Measurements from ENCODE around the gene PAIP2.

The PAIP2 gene, protein sequence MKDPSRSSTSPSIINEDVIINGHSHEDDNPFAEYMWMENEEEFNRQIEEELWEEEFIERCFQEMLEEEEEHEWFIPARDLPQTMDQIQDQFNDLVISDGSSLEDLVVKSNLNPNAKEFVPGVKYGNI

DNA sequence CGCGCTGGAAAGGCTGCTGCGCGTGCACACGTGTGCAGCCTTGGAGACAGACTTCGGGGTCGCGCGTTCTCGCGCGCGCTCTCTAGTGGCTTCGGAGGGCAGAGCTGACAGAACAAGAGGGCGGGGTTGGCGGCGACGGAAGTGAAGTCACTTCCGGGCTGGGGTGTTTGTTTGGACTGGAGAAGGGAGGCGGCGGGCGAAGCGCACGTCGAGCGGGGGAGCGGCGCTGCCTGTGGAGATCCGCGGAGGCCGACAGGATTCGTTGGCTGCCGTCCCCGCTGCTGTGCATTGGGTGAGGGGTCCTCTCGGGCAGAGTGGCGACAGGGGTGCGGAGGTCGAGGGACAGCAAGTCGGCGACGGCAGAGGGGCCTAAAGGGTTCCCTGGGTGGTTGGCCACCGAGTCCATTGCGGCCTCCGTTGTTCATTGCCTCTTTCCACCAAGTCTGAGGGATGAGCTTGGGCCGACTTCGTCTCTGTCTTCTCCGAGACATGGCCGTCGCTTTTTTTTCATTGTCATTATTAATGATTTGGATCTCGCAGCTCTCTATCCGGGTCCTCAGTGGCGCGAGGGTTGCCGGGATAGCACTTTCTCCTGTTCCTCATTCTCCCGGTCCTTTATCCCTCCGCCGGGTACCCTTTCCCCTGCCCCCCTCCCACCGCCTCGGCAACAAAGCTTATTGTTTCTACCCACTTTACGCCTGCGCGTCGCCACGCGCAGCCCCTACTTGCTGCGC is at the start of gene PAIP2:
Gene PAIP2 (plus strand): TSS at position 166 of the 734 bp plus-strand sequence. CDS start 21,931 bp downstream, outside the sequence.
- ATAC-seq, result peak; percentile 93
- peak within 1 kb of the TSS; percentile 94 to 99 for H3K4me3 Mint-ChIP-seq
- H3K4me1 Mint-ChIP-seq, result peaks cover 55% of the 10 kb centered on the region
- H3K27me3 Mint-ChIP-seq, result no peaks in the 10 kb centered on the region
- peak; percentile 97 for DNase-seq
- no peaks in the 10 kb centered on the region for H3K9me3 Mint-ChIP-seq
- peak within 1 kb of the TSS; percentile 99 for H3K27ac Mint-ChIP-seq

DNA sequence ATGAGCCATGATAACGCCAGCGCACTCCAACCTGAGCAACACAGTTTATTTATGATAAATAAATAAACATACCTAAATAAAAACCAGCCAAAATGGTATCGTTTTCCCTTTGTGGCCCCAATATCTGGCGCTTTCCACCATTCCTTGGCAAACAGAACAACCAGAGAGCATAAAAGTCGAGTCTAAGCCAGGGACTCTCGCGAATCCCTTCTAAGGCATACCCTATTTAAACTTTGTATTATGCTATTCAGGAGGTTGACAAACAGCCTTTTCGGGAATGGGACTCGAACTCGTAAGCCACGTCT is 48.5 kb upstream of the PAIP2 start:
- Mint-ChIP-seq H3K4me3 (peak overlapping the region; percentile 96 to 98), H3K9me3 (no peaks in the 10 kb centered on the region), H3K27me3 (no peaks in the 10 kb centered on the region), H3K27ac (peak overlapping the region; percentile 98 to 100), H3K4me1 (peaks cover 39% of the 10 kb centered on the region)
- DNase-seq (no peak), ATAC-seq (no peak)

DNA sequence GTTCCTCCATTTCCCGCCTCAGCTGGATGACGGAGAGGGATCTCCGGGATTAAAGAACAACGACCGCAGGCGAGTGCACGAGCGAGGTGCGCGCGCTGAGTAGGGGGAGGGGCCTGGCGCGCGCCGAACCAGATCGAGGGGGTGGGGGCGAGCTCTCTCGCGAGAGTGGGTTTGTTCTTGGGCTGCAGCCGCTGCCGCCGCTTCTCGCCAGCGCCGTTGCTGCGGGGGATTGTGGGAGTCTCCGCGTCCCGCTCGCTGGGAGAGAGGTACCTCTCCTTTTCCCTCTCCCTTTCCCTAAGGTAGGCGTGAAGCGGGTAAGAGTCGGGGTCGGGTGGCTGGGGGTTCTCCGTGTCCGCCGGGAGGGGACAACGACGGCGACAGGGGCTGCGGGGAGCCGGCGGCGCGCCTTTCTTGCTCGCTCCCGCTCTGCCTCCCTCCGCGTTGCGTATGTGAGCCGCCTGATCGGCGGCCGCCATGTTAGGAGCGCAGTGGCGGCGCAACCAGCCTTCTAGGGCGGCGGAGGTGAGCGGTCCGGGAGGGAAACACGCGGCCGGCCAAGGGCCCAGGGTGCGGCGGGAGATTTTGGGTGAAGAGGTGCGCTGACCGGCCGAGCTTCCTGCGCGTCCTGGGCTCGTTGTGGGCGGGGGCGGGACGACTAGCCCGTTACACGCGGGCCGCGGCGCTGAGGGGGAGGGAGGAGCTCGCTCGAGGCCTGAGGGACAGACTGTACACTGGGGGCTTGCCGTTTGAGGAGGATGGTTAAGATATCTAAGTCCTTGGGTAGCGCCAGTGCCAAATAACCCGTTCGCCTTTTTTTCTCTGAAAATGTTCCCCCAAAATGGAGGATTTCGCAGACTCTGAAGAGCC is 47.9 kb upstream of the PAIP2 start, which contains the start of gene MATR3:
Gene MATR3 (plus strand): TSS at position 234 of the 867 bp plus-strand sequence. CDS start 13,676 bp downstream, outside the sequence.
- peak; percentile 92 for ATAC-seq
- peaks cover 45% of the 10 kb centered on the region for H3K4me1 Mint-ChIP-seq

DNA sequence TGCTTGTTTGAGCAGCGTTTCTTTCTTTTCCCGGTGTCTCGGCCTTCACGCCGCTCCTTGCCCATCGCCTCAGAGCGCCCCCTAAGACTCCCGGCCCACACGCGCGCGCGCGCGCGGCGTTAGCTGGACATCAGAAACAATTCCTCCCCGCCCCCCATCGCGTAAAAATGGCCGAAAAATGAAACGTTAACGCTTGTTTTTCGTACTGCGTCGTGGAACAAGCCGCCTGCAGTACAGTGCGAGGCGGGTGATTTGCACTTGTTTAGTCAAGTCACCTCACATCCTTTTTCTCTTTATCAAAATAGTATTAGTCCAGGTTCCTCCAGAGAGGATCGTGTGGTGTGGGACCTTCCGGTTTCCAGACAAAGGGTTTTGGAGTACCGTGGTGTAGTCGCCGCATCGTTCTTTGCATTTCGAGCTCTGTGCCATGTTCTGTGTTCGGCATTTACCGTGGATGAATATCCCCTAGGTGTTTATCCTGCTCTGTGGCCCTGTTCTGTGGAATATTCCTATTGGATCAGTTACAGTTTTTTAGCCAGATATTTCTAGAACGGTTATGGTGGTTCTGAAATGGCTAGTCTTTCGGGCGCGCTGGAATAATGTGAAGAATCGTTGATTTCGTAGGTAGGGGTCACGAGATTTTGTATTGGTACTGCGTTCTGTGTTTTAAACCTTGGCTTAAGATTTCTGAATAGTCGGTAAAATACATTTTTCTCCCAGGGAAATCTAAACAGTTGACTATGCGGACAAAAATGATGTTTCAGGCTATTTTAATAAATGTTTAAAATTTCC is 47.1 kb upstream of the PAIP2 start:
- Mint-ChIP-seq H3K4me1 (peaks cover 53% of the 10 kb centered on the region), H3K9me3 (no peaks in the 10 kb centered on the region), H3K27ac (peak overlapping the region; percentile 98 to 100), H3K4me3 (peak overlapping the region; percentile 96 to 98), H3K27me3 (no peaks in the 10 kb centered on the region)
- peak; percentile 57 to 59 for DNase-seq
- peak; percentile 21 for ATAC-seq

More for the DNA sequence above, 47.9 kb upstream of the PAIP2 start, which contains the start of gene MATR3:
- peak within 1 kb of the TSS; percentile 96 to 98 for H3K4me3 Mint-ChIP-seq
- H3K27ac Mint-ChIP-seq, result peak within 1 kb of the TSS; percentile 98 to 100
- no peaks in the 10 kb centered on the region for H3K27me3 Mint-ChIP-seq
- H3K9me3 Mint-ChIP-seq, result no peaks in the 10 kb centered on the region
- DNase-seq, result peak; percentile 90 to 93

DNA sequence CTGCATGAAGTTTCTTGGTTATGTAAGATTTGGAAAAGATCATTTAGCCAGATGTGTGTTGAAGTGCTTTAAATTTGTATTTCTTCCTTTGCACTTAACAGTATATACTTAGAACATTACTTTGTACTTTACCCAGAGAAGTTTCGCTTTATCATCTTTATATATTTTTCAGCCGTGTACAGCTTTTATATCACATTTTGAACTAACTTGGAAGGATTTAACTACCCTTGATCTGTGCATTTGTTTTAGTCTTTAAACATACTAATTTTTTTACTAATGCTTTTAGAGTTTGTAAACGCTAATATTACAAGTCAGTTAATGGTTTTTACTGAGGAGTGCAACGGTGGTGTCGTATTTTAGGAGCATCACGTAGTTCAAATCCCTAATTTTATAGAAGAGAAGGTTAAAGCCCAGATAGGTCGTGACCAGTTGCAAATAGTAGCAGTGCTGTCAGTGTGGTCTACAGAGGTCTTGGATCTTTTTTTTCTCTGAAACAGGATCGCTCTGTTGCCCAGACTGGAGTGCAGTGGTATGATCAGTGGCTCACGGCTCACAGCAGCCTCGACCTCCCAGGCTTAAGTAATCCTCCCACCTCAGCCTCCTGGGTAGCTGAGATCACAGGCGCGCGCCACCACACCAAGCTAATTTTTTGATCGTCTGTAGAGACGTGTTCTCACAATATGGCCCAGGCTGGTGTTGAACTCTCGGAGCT is 46.2 kb upstream of the PAIP2 start:
- ATAC-seq (no peak), DNase-seq (peak in 1 of 2 donors; percentile 20)
- no peaks in the 10 kb centered on the region for H3K27me3 Mint-ChIP-seq
- no peaks in the 10 kb centered on the region for H3K9me3 Mint-ChIP-seq
- H3K4me3 Mint-ChIP-seq, result peak overlapping the region; percentile 96 to 98
- H3K27ac Mint-ChIP-seq, result peak overlapping the region; percentile 98 to 100
- peaks cover 60% of the 10 kb centered on the region for H3K4me1 Mint-ChIP-seq

DNA sequence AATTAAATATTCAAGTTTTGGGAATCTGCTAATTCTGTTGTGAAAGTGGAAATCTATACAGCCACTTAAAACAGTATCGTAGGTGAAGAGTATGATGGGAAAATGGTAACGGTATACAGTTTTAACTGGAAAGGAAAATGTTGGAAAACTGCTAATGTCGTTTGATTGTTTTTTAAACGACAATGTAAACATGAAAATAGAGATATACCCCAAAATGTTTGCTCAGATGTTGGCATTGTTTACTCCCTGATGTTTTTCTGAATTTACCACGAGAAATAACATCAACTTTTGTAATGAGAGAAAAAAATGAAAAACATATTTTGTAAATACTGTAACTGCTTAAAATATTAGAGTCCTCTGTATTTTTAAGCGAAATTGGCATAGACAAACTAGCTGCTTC is 45.5 kb upstream of the PAIP2 start:
- peaks cover 66% of the 10 kb centered on the region for H3K4me1 Mint-ChIP-seq
- H3K27ac Mint-ChIP-seq, result no peak overlapping the region
- H3K9me3 Mint-ChIP-seq, result no peaks in the 10 kb centered on the region
- H3K27me3 Mint-ChIP-seq, result no peaks in the 10 kb centered on the region
- peak overlapping the region in 1 of 2 donors; percentile 96 for H3K4me3 Mint-ChIP-seq
- no peak for ATAC-seq
- DNase-seq, result no peak

DNA sequence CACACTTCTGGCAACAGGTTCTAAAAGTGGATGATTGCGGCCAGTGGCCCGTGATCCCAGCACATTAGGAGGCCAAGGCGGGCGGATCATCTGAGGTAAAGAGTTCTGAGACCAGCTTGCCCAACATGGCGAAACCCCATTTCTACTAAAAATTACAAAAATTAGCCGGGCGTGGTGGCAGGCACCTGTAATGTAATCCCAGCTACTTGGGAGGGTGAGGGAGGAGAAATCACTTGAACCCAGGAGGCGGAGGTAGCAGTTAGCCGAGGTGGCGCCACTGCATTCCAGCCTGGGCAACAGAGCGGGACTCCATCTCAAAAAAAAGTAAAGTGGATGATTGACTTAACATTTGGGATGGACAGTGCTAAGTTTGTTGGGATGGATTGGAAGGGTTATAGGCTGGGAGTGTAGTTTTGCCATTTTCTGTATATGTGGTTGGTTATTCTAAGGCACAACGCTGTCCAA is 44.8 kb upstream of the PAIP2 start:
- Mint-ChIP-seq H3K4me1 (peaks cover 73% of the 10 kb centered on the region), H3K27ac (peak overlapping the region in 1 of 2 donors; percentile 21)

DNA sequence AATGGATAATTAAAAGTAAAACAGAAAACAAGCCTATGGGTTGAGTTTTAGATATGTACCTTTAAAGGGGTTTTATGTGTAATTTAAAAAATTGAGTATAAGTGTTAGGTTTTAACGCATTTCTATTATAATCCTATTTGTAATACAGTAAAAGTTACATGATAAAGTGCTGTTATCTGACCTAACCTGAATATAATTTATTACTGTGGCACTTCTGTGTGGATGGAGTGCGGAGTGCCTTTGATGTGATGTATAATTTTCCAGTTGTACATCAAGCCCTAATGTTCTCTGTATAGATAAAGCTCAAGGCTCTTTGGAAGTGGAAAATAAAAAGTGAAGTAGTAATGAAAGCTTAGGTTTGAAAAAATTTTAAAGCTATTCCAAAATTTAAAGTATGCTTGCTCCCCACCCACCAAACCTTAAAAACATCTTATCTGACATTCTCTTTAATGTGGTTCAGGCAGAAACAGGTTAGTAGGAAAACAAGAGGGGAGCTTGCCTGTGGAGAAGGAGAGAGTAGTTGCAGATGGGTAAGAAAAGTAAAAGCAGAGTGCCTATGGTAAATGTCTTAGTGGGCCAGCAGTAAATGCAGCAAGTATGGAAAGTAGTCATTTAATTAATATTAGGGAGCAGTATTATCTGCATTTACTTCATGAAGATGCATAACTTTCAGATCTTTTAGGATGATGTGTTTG is 44.1 kb upstream of the PAIP2 start:
- ATAC-seq (no peak), DNase-seq (no peak)
- H3K4me1 Mint-ChIP-seq, result peaks cover 80% of the 10 kb centered on the region
- no peaks in the 10 kb centered on the region for H3K9me3 Mint-ChIP-seq
- H3K27me3 Mint-ChIP-seq, result no peaks in the 10 kb centered on the region
- H3K27ac Mint-ChIP-seq, result peak overlapping the region in 1 of 2 donors; percentile 20
- peak overlapping the region; percentile 14 to 38 for H3K4me3 Mint-ChIP-seq

More for the DNA sequence above, 44.8 kb upstream of the PAIP2 start:
- DNase-seq (no peak), ATAC-seq (no peak)
- no peaks in the 10 kb centered on the region for H3K27me3 Mint-ChIP-seq
- no peaks in the 10 kb centered on the region for H3K9me3 Mint-ChIP-seq
- H3K4me3 Mint-ChIP-seq, result peak overlapping the region; percentile 66

DNA sequence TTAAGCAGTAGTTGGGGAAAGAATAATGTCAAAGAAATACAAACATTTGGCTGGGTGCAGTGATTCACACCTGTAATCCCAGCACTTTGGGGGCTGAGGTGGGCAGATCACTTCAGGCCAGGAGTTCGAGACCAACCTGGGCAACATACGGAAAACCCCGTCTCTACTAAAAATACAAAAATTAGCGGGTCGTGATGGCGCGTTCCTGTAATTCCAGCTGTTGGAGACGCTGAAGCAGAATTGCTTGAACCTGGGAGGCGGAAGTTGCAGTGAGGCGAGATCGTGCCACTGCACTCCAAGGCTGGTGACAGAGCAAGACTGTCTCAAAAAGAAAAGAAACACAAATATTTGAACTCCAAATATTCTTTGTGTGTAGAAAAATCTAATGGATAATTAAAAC is 43.4 kb upstream of the PAIP2 start:
- peak overlapping the region in 1 of 2 donors; percentile 85 for H3K27ac Mint-ChIP-seq
- peak overlapping the region; percentile 14 to 38 for H3K4me3 Mint-ChIP-seq
- H3K4me1 Mint-ChIP-seq, result peaks cover 81% of the 10 kb centered on the region
- H3K9me3 Mint-ChIP-seq, result no peaks in the 10 kb centered on the region
- H3K27me3 Mint-ChIP-seq, result no peaks in the 10 kb centered on the region
- ATAC-seq (no peak), DNase-seq (no peak)

DNA sequence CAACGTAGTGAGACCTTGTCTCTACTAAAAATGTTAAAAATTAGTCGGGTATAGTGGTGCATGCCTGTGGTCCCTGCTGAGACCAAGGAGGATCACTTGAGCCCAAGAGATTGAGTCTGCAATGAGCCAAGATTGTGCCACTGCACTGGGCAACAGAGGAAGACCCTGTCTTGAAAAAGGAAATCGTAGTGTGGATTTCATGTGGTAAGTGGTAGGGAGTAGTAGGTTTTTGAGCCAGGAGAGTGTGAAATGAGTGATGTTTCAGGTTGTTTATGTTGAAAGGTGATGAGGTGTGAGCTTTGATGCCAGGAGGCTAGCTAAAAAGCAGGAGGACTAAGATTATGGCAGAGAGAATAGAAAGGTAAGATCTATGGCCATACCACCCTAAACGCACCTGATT is 42.2 kb upstream of the PAIP2 start:
- Mint-ChIP-seq H3K4me1 (peaks cover 91% of the 10 kb centered on the region), H3K4me3 (peak overlapping the region; percentile 14 to 38), H3K9me3 (no peaks in the 10 kb centered on the region), H3K27me3 (no peaks in the 10 kb centered on the region), H3K27ac (peak overlapping the region; percentile 1 to 10)
- peak; percentile 91 for ATAC-seq
- no peak for DNase-seq

DNA sequence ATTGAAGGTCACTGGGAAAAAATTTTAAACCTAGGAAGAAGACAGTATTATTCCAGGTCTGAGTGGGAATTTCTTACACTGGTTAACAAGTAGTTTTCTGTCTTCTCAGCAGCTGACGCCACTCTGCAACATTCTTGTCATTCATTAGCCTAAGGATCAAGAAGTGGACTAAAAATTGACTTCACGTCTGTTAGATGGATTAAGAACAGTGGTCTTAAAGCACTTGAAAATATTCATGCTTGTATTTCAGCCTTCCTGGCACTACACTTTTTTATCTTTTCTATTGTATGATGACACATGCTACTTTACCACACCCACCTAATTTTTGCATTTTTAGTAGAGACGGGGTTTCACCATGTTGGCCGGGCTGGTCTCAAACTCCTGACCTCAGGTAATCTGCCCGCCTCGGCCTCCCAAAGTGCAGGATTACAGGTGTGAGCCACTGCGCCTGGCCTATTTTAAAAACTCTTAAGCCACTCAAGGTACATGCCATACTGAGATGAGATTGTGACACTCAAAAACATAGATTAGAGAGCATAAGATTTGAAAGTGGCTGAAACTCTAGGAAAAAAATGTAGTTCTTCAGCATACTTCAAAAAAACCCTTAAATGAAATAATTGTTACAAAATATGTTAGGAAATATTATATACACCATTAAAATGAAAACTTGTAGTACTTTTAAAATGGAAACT is 39.7 kb upstream of the PAIP2 start:
- Mint-ChIP-seq H3K4me3 (peak overlapping the region; percentile 44 to 57), H3K4me1 (peaks cover 96% of the 10 kb centered on the region)
- ATAC-seq, result no peak

DNA sequence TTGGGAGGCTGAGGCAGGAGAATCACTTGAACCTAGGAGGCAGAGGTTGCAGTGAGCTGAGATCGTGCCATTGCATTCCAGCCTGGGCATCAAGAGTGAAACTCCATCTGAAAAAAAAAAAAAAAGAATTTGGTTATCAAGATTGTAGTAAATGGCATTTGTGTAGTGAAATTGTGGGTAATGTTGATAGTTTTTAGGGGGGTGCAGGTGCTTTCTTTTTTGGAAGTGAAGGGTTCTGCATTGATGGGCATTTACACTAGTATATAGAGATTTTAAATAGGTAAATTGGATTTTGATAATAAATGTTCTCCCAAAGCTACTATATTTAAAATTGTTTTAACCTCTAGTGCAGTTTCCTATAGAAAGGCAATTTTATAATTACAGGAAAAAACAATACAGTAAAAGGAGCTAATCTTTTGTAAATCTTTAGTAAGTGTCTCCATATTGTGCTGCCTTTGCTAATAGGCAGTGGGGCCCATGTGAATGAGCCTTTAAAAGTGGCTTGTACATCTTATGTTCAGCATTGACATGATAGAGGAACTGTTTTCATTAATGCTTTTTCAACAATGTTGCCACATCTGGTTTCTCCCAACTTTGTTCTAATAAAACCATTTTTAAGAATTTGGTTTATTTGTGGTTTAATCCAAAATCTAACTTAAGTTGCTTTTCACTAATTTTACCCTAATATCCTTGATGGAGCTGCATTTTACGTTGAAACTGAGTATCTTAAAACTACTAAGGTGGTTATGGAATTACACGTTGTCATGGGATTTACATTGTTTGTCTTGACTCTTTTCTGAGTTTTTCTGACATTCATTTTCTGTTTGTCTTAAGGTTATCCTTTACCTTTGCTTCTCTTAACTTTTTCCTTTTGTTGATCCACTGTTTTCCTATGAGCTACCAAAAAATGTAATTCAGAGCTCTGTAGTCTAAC is 37.0 kb upstream of the PAIP2 start:
- no peak for DNase-seq
- H3K4me1 Mint-ChIP-seq, result peaks cover 93% of the 10 kb centered on the region
- peak overlapping the region; percentile 29 to 35 for H3K4me3 Mint-ChIP-seq
- no peaks in the 10 kb centered on the region for H3K9me3 Mint-ChIP-seq
- peak overlapping the region in 1 of 2 donors; percentile 42 for H3K27ac Mint-ChIP-seq
- ATAC-seq, result no peak
- no peaks in the 10 kb centered on the region for H3K27me3 Mint-ChIP-seq

More for the DNA sequence above, 39.7 kb upstream of the PAIP2 start:
- no peak for DNase-seq
- no peaks in the 10 kb centered on the region for H3K27me3 Mint-ChIP-seq
- no peaks in the 10 kb centered on the region for H3K9me3 Mint-ChIP-seq
- peak overlapping the region; percentile 29 to 71 for H3K27ac Mint-ChIP-seq

Data from stimulated activated naive CD8-positive, alpha-beta T cell treated with anti-CD3 and anti-CD28 coated beads, Interleukin-15, amount 100 ng/mL, for 72 hours (primary cell).